Naive thymus-derived CD8-positive, alpha-beta T cell (primary cell): ENCODE measurements around the gene SMIM7. TPM values are rescaled to one million over a fixed set of nuclear protein-coding genes. Genes with fewer than 3 reads are reported as not detected.
A peak's percentile ranks its signal among the peaks of the same experiment; 100 is the strongest.
"Not testable (repeated sequence)": the region's sequence is repeated elsewhere in the genome, so short reads cannot be mapped to it uniquely, and the experiment has no call there.

Experiments
- ATAC-seq, 2 donors: fragments of 150-1000 bp; cut with Tn5 transposase in 1 of 2; sonication (Bioruptor Pico), chemical (Tn5 transposase) in 1 of 2; 1 replicate in 1 of 2; 2 replicates in 1 of 2; pipeline ENCODE4 v1.10.0; 2021; ENCODE audit warnings: mild to moderate bottlenecking in 2 of 2, moderate library complexity in 2 of 2
- POLR2A ChIA-PET: fragments of 350-600 bp; sonication (Branson Sonifier 250); formaldehyde crosslinking; loops from one replicate; lab custom pipeline; 2021; ENCODE audit warnings: antibody characterized with exemption; lab: Charles Lee
- DNase-seq, 10 donors: peaks; one replicate each; pipeline versions ENCODE4 v3.0.0 to v3.0.0-alpha.2; 2020 to 2022
- H3K27ac Mint-ChIP-seq, 10 donors: one replicate each; pipeline ENCODE4 v1.8.0; 2020 to 2022; ENCODE audit warnings: mild to moderate bottlenecking in 10 of 10, mixed read lengths in 10 of 10, moderate library complexity in 4 of 10, inconsistent platforms in 1 of 10
- H3K27me3 Mint-ChIP-seq, 5 donors: one replicate each; pipeline ENCODE4 v1.8.0; 2021 to 2022; ENCODE audit warnings: mixed read lengths in 5 of 5
- H3K36me3 Mint-ChIP-seq, 3 donors: one replicate each; pipeline ENCODE4 v1.8.0; 2020 to 2022; ENCODE audit warnings: mixed read lengths in 3 of 3, mild to moderate bottlenecking in 2 of 3, inconsistent platforms in 1 of 3
- H3K4me1 Mint-ChIP-seq, 4 donors: one replicate each; pipeline ENCODE4 v1.8.0; 2021 to 2022; ENCODE audit warnings: mixed read lengths in 4 of 4
- H3K4me3 Mint-ChIP-seq, 10 donors: one replicate each; pipeline ENCODE4 v1.8.0; 2020 to 2022; ENCODE audit warnings: mild to moderate bottlenecking in 10 of 10, mixed read lengths in 10 of 10, moderate library complexity in 6 of 10, inconsistent platforms in 1 of 10
- H3K9me3 Mint-ChIP-seq, 9 donors: one replicate each; pipeline ENCODE4 v1.8.0; 2020 to 2022; ENCODE audit warnings: mixed read lengths in 9 of 9, mild to moderate bottlenecking in 3 of 9, inconsistent platforms in 1 of 9, moderate library complexity in 1 of 9
- polyA plus RNA-seq, 3 donors: library from polyadenylated mRNA; unstranded; fragments of 300-500 nt; fragmentation: Illumina TruSeq; gene quantifications; one replicate each; pipeline ENCODE4 v1.2.3, GENCODE V29; 2021
- total RNA-seq, 8 experiments: library from RNA in 2 of 8; stranded (reverse) in 2 of 8; gene quantifications; one replicate each; pipeline ENCODE4 v1.2.3 and lab custom pipeline; 2021 to 2026

SMIM7 gene
- total and polyA plus RNA-seq, 5 experiments from 2014 or later: 52.7 to 104 (median 76.5) TPM

DNA sequence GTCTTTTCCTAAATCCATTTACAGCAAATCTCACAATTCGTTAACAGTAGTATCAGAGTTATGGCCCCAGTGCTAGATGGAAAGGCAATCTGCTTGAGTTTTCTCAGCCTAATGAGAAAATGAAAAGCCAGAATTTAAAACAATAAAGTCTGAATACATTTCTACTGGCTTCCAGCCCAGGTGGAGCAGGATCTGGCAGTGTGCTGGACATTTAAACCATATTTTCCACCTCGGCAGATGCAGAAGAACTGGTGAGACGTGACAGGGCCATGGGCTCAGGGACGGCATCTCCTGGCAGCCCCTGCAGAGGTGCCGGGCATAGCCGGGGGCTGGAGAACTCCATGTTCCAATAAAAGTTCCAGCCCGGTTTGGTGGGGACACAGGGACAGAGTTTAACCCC, 7.1 kb downstream of the SMIM7 start:
- H3K4me3 Mint-ChIP-seq: no peak overlapping the region
- POLR2A ChIA-PET: no interaction called here
- peak overlapping the region in 2 of 10 donors; percentile 13 to 41 for H3K27ac Mint-ChIP-seq
- H3K9me3 Mint-ChIP-seq: no peaks in the 10 kb centered on the region
- ATAC-seq (no peak), DNase-seq (no peak)
- H3K27me3 Mint-ChIP-seq: no peaks in the 10 kb centered on the region
- peaks cover 17 to 37% (median 29%) of the 10 kb centered on the region in 4 donors for H3K4me1 Mint-ChIP-seq
- H3K36me3 Mint-ChIP-seq: peaks cover 15 to 87% (median 22%) of the 10 kb centered on the region in 3 donors

- Mint-ChIP-seq H3K27ac (peak overlapping the region in 5 of 10 donors; percentile 40 to 79 (median 69)), H3K36me3 (peaks cover 15 to 89% (median 17%) of the 10 kb centered on the region in 3 donors), H3K4me1 (peaks cover 6 to 29% (median 21%) of the 10 kb centered on the region in 4 donors)
- H3K27me3 Mint-ChIP-seq, H3K4me3 Mint-ChIP-seq, DNase-seq, POLR2A ChIA-PET, H3K9me3 Mint-ChIP-seq, ATAC-seq: not testable (repeated sequence)
Measured at GRCh38 chr19:16651421-16652188, 8.3 kb downstream of the SMIM7 start.

- DNase-seq (no peak), ATAC-seq (no peak)
- POLR2A ChIA-PET: interaction anchor here (1.5 kb wide), 1 partner anchor 9 kb away, joined by 7 read pairs; the partner anchor contains the start of gene SMIM7
- peak overlapping the region in 5 of 10 donors; percentile 14 to 78 (median 38) for H3K27ac Mint-ChIP-seq
- no peak overlapping the region for H3K4me3 Mint-ChIP-seq
- H3K9me3 Mint-ChIP-seq: no peaks in the 10 kb centered on the region
- no peaks in the 10 kb centered on the region for H3K27me3 Mint-ChIP-seq
- peaks cover 15 to 89% (median 20%) of the 10 kb centered on the region in 3 donors for H3K36me3 Mint-ChIP-seq
- H3K4me1 Mint-ChIP-seq: peaks cover 6 to 24% (median 18%) of the 10 kb centered on the region in 4 donors
Measured at GRCh38 chr19:16650821-16651220, 9.1 kb downstream of the SMIM7 start.

GRCh38 chr19:16649734-16650133, 10.2 kb downstream of the SMIM7 start:
- POLR2A ChIA-PET: interaction anchor here (1.5 kb wide), 1 partner anchor 10 kb away, joined by 7 read pairs; the partner anchor contains the start of gene SMIM7
- H3K4me1 Mint-ChIP-seq: peaks cover 6 to 27% (median 16%) of the 10 kb centered on the region in 4 donors
- peak in 1 of 2 donors; percentile 44 for ATAC-seq
- no peaks in the 10 kb centered on the region for H3K27me3 Mint-ChIP-seq
- no peak overlapping the region for H3K4me3 Mint-ChIP-seq
- no peaks in the 10 kb centered on the region for H3K9me3 Mint-ChIP-seq
- no peak for DNase-seq
- peaks cover 15 to 91% (median 22%) of the 10 kb centered on the region in 3 donors for H3K36me3 Mint-ChIP-seq
- H3K27ac Mint-ChIP-seq: peak overlapping the region in 5 of 10 donors; percentile 0 to 82 (median 38)

GRCh38 chr19:16645140-16645539, 14.8 kb downstream of the SMIM7 start:
- H3K27me3 Mint-ChIP-seq: no peaks in the 10 kb centered on the region
- peak overlapping the region in 2 of 10 donors; percentile 31 to 46 for H3K27ac Mint-ChIP-seq
- DNase-seq (no peak), ATAC-seq (no peak)
- no peak overlapping the region for H3K4me3 Mint-ChIP-seq
- H3K36me3 Mint-ChIP-seq: peaks cover 0 to 95% (median 13%) of the 10 kb centered on the region in 3 donors
- H3K4me1 Mint-ChIP-seq: peaks cover 0 to 41% (median 15%) of the 10 kb centered on the region in 4 donors
- no peaks in the 10 kb centered on the region for H3K9me3 Mint-ChIP-seq
- POLR2A ChIA-PET: interaction anchor here (0.7 to 1.1 kb wide), 4 partner anchors 8 to 21 kb away, joined by 3 to 5 read pairs (median 5); partner anchors contain the start of gene SMIM7

GRCh38 chr19:16641695-16642094, 18.2 kb downstream of the SMIM7 start:
- Mint-ChIP-seq H3K4me3 (no peak overlapping the region), H3K4me1 (peaks cover 8 to 51% (median 21%) of the 10 kb centered on the region in 4 donors), H3K27me3 (no peaks in the 10 kb centered on the region), H3K27ac (no peak overlapping the region), H3K36me3 (peaks cover 0 to 92% (median 13%) of the 10 kb centered on the region in 3 donors), H3K9me3 (no peaks in the 10 kb centered on the region)
- POLR2A ChIA-PET: no interaction called here
- ATAC-seq: no peak
- DNase-seq: no peak

DNA sequence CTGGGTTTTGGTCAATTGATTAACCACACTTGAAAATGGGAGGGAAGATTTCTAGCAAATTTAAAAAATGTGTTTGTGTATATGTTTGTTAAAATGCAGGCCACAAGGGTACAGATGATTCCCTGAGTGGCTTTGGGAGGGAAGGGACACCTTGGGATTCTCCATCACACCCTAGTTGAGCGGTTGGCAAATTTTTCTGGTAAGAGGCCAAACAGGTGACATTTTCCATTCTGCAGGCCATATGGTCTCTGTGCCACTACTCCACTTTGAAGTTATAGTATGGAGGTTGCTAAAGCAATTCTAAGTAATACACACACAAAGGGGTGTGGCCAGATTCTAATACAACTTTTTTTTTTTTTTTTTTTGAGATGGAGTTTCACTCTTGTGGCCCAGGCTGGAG, 19.0 kb downstream of the SMIM7 start:
- H3K4me1 Mint-ChIP-seq: peaks cover 8 to 50% (median 21%) of the 10 kb centered on the region in 4 donors
- POLR2A ChIA-PET: no interaction called here
- H3K27ac Mint-ChIP-seq: peak overlapping the region in 2 of 10 donors; percentile 34 to 73
- H3K4me3 Mint-ChIP-seq: no peak overlapping the region
- H3K9me3 Mint-ChIP-seq: no peaks in the 10 kb centered on the region
- no peak for ATAC-seq
- H3K27me3 Mint-ChIP-seq: no peaks in the 10 kb centered on the region
- no peak for DNase-seq
- H3K36me3 Mint-ChIP-seq: peaks cover 0 to 88% (median 12%) of the 10 kb centered on the region in 3 donors

DNA sequence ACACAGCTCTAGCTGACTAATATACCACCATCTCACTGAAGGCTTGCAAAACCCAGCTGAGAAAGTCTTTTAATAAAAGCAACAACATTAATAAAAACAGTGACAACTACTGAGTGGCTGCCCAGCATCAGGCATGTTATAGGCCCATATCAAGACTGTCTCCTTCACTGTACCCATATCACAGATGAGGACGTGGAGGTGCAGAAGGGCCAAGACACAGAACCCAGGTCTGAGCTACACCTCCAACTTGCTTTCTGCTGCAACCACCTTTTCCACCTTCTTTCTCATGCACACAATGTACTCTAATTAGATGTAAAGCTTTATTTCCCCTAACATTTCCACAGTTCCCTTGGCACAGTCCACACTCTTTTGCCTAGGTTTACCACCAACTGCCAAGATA, 21.3 kb downstream of the SMIM7 start:
- DNase-seq (no peak), ATAC-seq (no peak)
- peaks cover 8 to 41% (median 20%) of the 10 kb centered on the region in 4 donors for H3K4me1 Mint-ChIP-seq
- peak overlapping the region in 6 of 10 donors; percentile 26 to 67 (median 57) for H3K27ac Mint-ChIP-seq
- peaks cover 0 to 75% (median 8%) of the 10 kb centered on the region in 3 donors for H3K36me3 Mint-ChIP-seq
- peak overlapping the region in 1 of 10 donors; percentile 29 for H3K4me3 Mint-ChIP-seq
- POLR2A ChIA-PET: interaction anchor here (0.7 to 1.1 kb wide), 3 partner anchors 10 to 521 kb away, joined by 3 to 4 read pairs (median 3); partner anchors contain the start of gene MED26
- H3K27me3 Mint-ChIP-seq: no peaks in the 10 kb centered on the region
- H3K9me3 Mint-ChIP-seq: no peaks in the 10 kb centered on the region

DNA sequence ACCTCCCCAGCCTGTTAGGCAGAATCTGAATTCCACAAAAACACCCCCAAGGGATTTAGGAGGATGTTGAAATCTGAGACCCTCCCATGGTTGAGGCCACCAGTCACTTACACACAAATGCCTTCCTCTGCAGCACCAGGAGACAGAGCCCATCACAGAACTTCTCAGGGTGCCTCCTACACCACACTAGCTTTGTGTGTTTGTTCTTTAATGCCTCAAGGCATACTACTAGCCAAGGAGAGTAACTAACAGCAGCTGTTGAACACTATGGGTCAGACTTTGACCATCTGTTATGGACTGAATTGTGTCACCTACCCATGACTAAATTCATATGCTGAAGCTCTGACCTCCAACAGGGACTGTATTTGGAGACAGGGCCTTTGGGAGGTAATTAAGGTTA, 22.4 kb downstream of the SMIM7 start:
- POLR2A ChIA-PET: interaction anchor here (0.6 to 1.0 kb wide), 2 partner anchors 8 to 23 kb away, joined by 3 to 4 read pairs; no protein-coding TSS in a partner anchor
- Mint-ChIP-seq H3K27ac (peak overlapping the region in 5 of 10 donors; percentile 20 to 46 (median 37)), H3K27me3 (no peaks in the 10 kb centered on the region), H3K4me1 (peaks cover 7 to 35% (median 17%) of the 10 kb centered on the region in 4 donors), H3K4me3 (no peak overlapping the region), H3K36me3 (peaks cover 0 to 64% (median 3%) of the 10 kb centered on the region in 3 donors), H3K9me3 (no peaks in the 10 kb centered on the region)
- ATAC-seq: no peak
- no peak for DNase-seq

DNA sequence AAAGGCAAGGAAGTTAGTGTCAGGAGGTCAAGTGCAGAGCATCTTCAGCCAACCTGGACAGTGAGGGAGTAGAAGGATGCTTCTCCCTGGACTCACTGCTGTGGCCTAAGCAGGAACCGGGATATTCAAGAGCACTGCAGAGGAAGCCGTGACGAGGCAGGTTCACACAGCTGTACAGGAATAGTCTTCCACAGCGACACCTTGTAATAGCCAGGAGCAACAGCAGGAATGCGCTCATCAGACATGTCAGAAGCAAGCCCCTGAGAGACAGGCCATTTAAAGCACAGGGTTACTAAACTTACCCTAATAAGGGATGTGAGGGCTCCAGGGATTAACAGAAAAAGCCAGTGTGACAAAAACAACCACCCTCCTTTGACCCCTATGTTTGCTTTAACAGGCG, 28.5 kb downstream of the SMIM7 start:
- Mint-ChIP-seq H3K36me3 (peaks cover 0 to 26% (median 8%) of the 10 kb centered on the region in 3 donors), H3K9me3 (no peaks in the 10 kb centered on the region), H3K27me3 (no peaks in the 10 kb centered on the region), H3K4me3 (no peak overlapping the region), H3K27ac (peak overlapping the region in 3 of 10 donors; percentile 14 to 67 (median 56)), H3K4me1 (peaks cover 11 to 27% (median 22%) of the 10 kb centered on the region in 4 donors)
- no peak for ATAC-seq
- no peak for DNase-seq
- POLR2A ChIA-PET: interaction anchor here (0.7 kb wide), 1 partner anchor 40 kb away, joined by 3 read pairs; no protein-coding TSS in a partner anchor

- peak overlapping the region; percentile 89 to 99 (median 98) for H3K27ac Mint-ChIP-seq
- DNase-seq (no peak), ATAC-seq (peak; percentile 9 to 21)
- POLR2A ChIA-PET: interaction anchor here (1.2 to 4.4 kb wide), 9 partner anchors 9 to 133 kb away, joined by 3 to 40 read pairs (median 13); partner anchors contain the start of genes C19orf44, CALR3, CHERP and SLC35E1
- H3K36me3 Mint-ChIP-seq: peaks cover 0 to 30% (median 5%) of the 10 kb centered on the region in 3 donors
- H3K9me3 Mint-ChIP-seq: no peaks in the 10 kb centered on the region
- peak overlapping the region; percentile 95 to 99 (median 96) for H3K4me3 Mint-ChIP-seq
- no peaks in the 10 kb centered on the region for H3K27me3 Mint-ChIP-seq
- peaks cover 20 to 46% (median 42%) of the 10 kb centered on the region in 4 donors for H3K4me1 Mint-ChIP-seq
Measured at GRCh38 chr19:16628984-16629691, 30.8 kb downstream of the SMIM7 start.
